GM12878 (cell line): ENCODE results near the gene HAO2. TPM values are rescaled to one million over a fixed set of nuclear protein-coding genes. Genes with fewer than 3 reads are reported as not detected.

Experiments used
- BCL3 ChIP-seq: IDR thresholded peaks from 2 replicates; pipeline ENCODE4 v1.6.1; 2011; ENCODE audit warnings: borderline replicate concordance, low read depth, mild to moderate bottlenecking, moderate library complexity, low read length; ENCODE audit not compliant: insufficient read depth, poor library complexity, severe bottlenecking
- CREB1 ChIP-seq: IDR thresholded peaks from 2 replicates; pipeline ENCODE4 v1.6.1; 2012; ENCODE audit warnings: low read depth, mild to moderate bottlenecking, inconsistent platforms
- CUX1 ChIP-seq: IDR thresholded peaks from 2 replicates; pipeline ENCODE4 v1.6.1; 2012; ENCODE audit warnings: improper control_type of control experiment, low read depth, low read length; ENCODE audit not compliant: insufficient replicate concordance
- IRF3 ChIP-seq: fragments of 450-650 bp; IDR thresholded peaks from 2 replicates; pipeline ENCODE4 v1.6.1; 2014; ENCODE audit warnings: mild to moderate bottlenecking
- KLF5 ChIP-seq: fragments of 450-650 bp; IDR thresholded peaks from 2 replicates; pipeline ENCODE4 v1.6.1; 2014; ENCODE audit warnings: mild to moderate bottlenecking; ENCODE audit not compliant: partially characterized antibody
- MTA3 ChIP-seq: IDR thresholded peaks from 2 replicates; pipeline ENCODE4 v1.6.1; 2012; ENCODE audit warnings: low read length, inconsistent platforms, borderline replicate concordance
- NBN ChIP-seq: fragments of 450-650 bp; IDR thresholded peaks from 2 replicates; pipeline ENCODE4 v1.6.1; 2016
- POLR2AphosphoS2 ChIP-seq: IDR thresholded peaks from 2 replicates; pipeline ENCODE4 v1.6.1; 2011; ENCODE audit warnings: low read depth, mild to moderate bottlenecking, low read length, improper control_type of control experiment, moderate library complexity
- STAT1 ChIP-seq: fragments of 450-650 bp; conservative IDR thresholded peaks from 2 replicates; pipeline ENCODE4 v1.6.1; 2014; ENCODE audit warnings: antibody characterized with exemption, mild to moderate bottlenecking
- SUZ12 ChIP-seq: fragments of 200-600 bp; sonication (generic); IDR thresholded peaks from one replicate; pipeline ENCODE4 v1.6.1; 2018; ENCODE audit warnings: antibody characterized with exemption, mild to moderate bottlenecking; ENCODE audit not compliant: unreplicated experiment
- TCF7 ChIP-seq: IDR thresholded peaks from 2 replicates; pipeline ENCODE4 v1.6.1; 2014; ENCODE audit warnings: antibody characterized with exemption, borderline replicate concordance
- WRNIP1 ChIP-seq: IDR thresholded peaks from 2 replicates; pipeline ENCODE4 v1.6.1; 2011; ENCODE audit warnings: low read depth, low read length, improper control_type of control experiment, borderline replicate concordance
- YBX1 ChIP-seq: fragments of 450-650 bp; IDR thresholded peaks from 2 replicates; pipeline ENCODE4 v1.6.1; 2016; ENCODE audit warnings: antibody characterized with exemption
- ZNF622 ChIP-seq: fragments of 450-650 bp; IDR thresholded peaks from 2 replicates; pipeline ENCODE4 v1.6.1; 2017; ENCODE audit warnings: mild to moderate bottlenecking, inconsistent platforms
- ZNF687 ChIP-seq: fragments of 450-650 bp; IDR thresholded peaks from 2 replicates; pipeline ENCODE4 v1.6.1; 2017; ENCODE audit warnings: mild to moderate bottlenecking, moderate library complexity
- polyA plus RNA-seq, 11 experiments: library from polyadenylated mRNA; depleted of rRNA in 4 of 11; unstranded in 6 of 11; stranded (reverse) in 5 of 11; fragments of >200 nt; fragmentation: Nextera tagmentation in 4 of 11; fragmentation: Illumina TruSeq in 1 of 11; extraction: Ambion mirVana in 4 of 11; extraction: Trizol in 1 of 11; gene quantifications; 1 replicate in 1 of 11; 2 replicates in 10 of 11; pipeline versions ENCODE4 v1.2.1 to v1.2.3, GENCODE V29; 2011 to 2016; ENCODE audit warnings: inconsistent platforms in 2 of 11, missing spikeins in 2 of 11, low read depth in 1 of 11
- total RNA-seq, 4 experiments: library from RNA; depleted of rRNA in 3 of 4; stranded (reverse); fragments of >200 nt in 3 of 4; fragmentation: Illumina TruSeq in 1 of 4; extraction: Trizol in 1 of 4; gene quantifications; 2 replicates each; pipeline versions ENCODE4 v1.2.1 to v1.2.3, GENCODE V29; 2013 to 2021
- TF ChIP-seq, protein P1 (sequence below): fragments of 450-650 bp; IDR thresholded peaks from 2 replicates; pipeline ENCODE4 v1.6.1; 2017; ENCODE audit warnings: borderline replicate concordance

HAO2 gene
- total and polyA plus RNA-seq, 10 of the 15 experiments (the other 5 are each of a cell fraction or from before 2014, with no cell fraction given): not detected

DNA sequence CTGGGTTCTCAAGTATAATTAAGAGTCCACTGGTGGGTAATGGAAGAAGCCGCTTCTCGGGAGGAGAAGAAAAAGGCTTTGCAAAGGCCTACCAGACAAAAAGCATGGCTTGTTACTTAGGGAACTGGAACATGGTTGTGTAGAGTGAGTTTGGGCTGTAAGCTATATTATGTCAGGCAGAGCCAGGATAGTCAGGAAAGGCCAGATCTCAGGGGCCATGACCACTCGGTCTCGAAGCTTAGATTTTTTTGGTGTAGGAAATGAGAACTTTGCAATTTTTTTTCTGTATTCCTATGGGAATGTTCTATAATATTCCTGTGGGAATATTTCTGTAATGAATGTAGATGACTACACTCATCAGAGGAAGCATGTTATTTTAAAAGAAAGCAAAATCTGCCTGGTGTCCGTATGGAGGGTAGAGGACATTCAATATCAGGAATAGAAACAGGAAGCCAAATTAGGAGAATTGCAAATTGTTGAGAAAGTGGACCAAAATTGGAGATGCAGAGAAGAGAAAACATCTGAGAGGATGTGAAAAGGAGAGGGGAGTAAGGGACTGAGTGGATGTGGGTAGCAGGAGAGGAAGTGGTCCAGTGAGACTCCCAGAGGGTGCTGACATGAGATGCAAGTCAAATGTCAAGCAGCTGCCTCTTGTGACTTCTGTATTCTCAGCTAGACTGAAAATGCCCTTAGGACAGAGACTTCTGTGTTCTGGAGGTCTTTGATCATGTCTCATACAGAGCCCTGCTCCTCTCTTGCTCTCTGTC lies 45.2 kb upstream of the HAO2 start (continued):
- TF ChIP-seq CUX1 (peak; percentile 91), ZNF687 (peak; percentile 61; the same call in 1 of the 2 replicates), WRNIP1 (no peak), CREB1 (no peak), YBX1 (no peak), IRF3 (no peak), SUZ12 (no peak), KLF5 (no peak), BCL3 (peak; percentile 70), ZNF622 (no peak), STAT1 (no peak), MTA3 (no peak), NBN (peak; percentile 84), TCF7 (no peak), POLR2AphosphoS2 (no peak)
- TF ChIP-seq, protein P1, sequence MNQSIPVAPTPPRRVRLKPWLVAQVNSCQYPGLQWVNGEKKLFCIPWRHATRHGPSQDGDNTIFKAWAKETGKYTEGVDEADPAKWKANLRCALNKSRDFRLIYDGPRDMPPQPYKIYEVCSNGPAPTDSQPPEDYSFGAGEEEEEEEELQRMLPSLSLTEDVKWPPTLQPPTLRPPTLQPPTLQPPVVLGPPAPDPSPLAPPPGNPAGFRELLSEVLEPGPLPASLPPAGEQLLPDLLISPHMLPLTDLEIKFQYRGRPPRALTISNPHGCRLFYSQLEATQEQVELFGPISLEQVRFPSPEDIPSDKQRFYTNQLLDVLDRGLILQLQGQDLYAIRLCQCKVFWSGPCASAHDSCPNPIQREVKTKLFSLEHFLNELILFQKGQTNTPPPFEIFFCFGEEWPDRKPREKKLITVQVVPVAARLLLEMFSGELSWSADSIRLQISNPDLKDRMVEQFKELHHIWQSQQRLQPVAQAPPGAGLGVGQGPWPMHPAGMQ: no peak
